Hematopoietic multipotent progenitor cell treated with erythropoietin and hydrocortisone succinate and interleukin-3 and kit ligand, for 15 days (in vitro differentiated cells): ENCODE data around the gene PRKAR2A.
"Not testable (repeated sequence)": the region's sequence is repeated elsewhere in the genome, so short reads cannot be mapped to it uniquely, and the experiment has no call there.

Source experiments
- DNase-seq: peaks from one replicate; pipeline ENCODE4 v3.0.0-alpha.2; 2015; ENCODE audit warnings: low spot score

Gene PRKAR2A

DNA sequence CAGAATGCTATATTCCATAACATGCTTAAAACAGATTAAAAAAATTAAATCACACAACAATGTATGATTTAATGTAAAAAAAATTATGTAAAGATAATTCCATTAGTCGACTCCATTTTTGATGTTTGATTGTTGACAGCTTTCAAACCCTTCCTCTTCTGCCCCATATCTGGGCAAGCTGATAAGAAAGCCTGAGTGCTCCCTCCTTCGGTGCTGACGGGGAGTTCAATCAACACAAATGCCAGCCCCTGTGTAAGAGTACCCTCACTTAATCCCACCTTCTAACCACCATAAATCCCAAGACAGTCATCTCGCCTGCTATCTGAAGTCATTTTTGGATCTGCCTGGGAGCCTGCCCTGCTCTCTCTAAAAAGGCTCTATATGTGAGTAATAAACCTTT lies 70.8 kb downstream of the PRKAR2A start:
- DNase-seq = no peak

DNA sequence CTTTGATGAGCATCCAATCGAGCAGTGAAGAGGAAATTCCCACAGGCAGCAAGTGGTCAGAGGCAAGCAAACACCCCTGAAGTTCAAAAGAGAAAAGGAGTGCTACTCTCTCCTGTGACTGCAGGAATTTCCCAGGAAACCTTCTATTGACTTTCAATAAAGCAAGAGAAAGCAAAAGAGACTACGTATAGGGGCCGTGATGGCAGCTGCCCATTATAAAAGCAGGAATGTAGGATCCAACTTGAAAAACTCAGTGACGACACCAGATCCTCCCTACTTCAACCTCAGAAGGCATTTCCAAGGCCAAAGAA lies 77.5 kb downstream of the PRKAR2A start:
- DNase-seq = no peak

GRCh38 chr3:48765376-48765775 lies 82.3 kb downstream of the PRKAR2A start:
- no peak for DNase-seq

GRCh38 chr3:48762816-48763215 lies 84.9 kb downstream of the PRKAR2A start:
- no peak for DNase-seq

GRCh38 chr3:48759991-48760540 lies 87.6 kb downstream of the PRKAR2A start:
- not testable (repeated sequence) for DNase-seq

DNA sequence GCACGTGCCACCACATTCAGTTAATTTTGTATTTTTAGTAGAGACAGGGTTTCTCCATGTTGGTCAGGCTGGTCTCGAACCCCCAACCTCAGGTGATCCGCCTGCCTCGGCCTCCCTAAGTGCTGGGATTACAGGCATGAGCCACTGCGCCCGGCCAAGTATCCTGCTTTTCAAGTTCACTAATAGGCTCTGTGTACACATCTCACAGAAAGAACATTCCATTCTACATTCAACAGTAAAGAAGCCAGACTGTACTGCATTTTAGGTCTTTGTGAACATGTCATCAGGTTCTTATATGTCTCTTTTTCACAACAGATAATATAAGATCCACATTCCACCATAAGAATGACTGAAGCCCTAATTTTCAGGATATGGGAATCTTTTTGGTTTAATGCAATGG lies 88.1 kb downstream of the PRKAR2A start:
- not testable (repeated sequence) for DNase-seq

DNA sequence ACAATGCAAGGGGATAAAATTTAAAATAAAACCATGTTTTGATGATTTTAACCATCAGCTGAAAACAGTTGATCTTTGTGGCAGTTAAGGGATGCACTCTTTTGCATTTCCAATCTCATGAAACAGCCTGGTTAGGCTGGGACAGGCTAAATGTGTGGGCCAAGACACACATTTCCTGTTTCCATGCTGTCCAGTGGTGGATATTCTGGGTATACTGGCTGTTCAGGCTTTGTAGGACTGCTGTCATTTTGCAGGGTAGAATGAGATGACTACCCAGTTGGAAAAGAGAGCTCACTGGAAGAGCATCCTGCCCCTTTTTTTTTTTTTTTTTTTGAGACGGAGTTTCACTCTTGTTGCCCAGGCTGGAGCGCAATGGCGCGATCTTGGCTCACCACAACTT lies 88.6 kb downstream of the PRKAR2A start:
- no peak for DNase-seq

DNA sequence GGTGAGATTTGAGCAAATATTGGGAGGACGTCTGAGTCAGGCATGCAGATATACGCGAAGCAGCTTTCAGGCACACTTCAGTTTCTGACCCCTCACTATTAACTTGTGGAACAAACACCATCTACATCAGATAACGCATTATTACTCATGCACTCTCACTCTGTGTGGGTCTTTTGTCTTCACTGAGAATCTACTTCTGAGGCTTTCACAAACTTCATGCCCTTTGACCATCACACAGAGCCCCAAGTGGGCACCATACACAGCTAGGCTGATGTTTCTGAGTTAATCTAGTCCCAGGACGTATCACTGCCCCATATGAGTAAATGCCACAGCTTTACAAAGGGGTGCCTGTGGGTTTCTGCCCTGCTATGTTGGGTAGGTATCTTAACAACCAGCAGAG lies 91.0 kb downstream of the PRKAR2A start:
- no peak for DNase-seq

GRCh38 chr3:48750856-48751255 lies 96.8 kb downstream of the PRKAR2A start:
- no peak for DNase-seq

DNA sequence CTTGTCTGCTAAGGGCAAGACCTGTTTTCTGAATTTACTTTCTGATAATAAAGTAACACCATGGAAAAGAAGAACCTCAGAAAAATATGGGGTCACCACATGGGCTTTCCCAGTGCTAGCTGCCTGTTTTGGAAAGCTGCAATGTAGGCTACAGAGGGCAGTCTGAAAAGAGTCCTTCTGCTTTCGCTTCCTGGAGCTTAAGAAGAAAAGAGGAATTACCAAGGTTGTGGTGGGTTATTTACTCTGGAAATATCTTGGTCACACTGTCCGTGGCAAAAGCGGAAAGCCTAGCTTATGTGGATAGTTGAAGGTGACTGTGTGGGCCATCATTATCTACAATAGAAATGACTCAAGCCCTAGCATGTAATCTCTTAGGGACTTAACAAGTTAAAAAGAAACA lies 98.9 kb downstream of the PRKAR2A start:
- no peak for DNase-seq

GRCh38 chr3:48747706-48748105 lies 100.0 kb downstream of the PRKAR2A start:
- no peak for DNase-seq

DNA sequence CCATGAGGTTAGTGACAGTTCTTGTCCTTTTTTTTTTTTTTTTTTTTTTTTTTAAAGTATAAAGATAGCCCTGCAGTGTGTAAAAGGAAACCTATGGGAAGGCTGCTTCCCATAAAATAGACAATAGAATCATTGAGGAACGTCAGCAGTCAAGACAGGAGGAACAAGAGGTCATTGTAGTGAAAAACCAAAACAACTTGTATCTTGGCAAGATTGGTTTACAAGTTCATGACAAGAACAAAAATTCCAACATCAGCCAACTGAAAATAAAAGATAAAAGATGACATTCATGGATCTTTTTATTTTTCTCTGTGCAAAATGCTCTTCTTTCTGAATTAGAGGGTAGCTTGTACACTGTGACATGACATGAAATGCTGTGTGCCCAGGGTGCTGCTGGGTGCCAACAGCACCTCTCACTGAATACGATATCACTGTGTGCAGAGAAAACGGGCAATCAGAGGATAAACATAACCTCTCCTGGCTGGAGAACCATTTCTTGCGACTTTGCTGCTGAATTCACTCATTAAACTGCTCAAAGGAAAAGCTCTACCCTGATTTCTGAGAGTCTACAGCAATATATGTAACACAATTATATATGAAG lies 100.6 kb downstream of the PRKAR2A start:
- no peak for DNase-seq

- no peak for DNase-seq
These were observed 103.9 kb downstream of the PRKAR2A start for GRCh38 chr3:48743773-48744172.

DNA sequence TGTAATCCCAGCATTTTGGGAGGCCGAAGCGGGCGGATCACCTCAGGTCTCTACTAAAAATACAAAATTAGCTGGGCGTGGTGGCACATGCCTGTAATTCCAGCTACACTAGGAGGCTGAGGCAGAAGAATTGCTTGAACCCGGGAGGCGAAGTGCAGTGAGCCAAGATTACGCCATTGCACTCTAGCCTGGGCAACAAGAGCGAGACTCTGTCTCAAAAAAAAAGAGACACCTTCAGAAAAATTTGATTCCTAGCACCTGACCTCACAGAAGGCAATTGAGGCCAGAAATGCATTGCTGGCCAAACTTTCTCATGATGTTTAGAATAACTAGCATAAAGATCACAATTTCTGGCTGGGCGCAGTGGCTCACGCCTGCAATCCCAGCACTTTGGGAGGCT lies 106.4 kb downstream of the PRKAR2A start:
- DNase-seq = not testable (repeated sequence)

GRCh38 chr3:48739955-48740823 lies 107.5 kb downstream of the PRKAR2A start:
- peak; percentile 56 for DNase-seq

GRCh38 chr3:48739617-48739954 lies 108.1 kb downstream of the PRKAR2A start:
- DNase-seq = no peak

DNA sequence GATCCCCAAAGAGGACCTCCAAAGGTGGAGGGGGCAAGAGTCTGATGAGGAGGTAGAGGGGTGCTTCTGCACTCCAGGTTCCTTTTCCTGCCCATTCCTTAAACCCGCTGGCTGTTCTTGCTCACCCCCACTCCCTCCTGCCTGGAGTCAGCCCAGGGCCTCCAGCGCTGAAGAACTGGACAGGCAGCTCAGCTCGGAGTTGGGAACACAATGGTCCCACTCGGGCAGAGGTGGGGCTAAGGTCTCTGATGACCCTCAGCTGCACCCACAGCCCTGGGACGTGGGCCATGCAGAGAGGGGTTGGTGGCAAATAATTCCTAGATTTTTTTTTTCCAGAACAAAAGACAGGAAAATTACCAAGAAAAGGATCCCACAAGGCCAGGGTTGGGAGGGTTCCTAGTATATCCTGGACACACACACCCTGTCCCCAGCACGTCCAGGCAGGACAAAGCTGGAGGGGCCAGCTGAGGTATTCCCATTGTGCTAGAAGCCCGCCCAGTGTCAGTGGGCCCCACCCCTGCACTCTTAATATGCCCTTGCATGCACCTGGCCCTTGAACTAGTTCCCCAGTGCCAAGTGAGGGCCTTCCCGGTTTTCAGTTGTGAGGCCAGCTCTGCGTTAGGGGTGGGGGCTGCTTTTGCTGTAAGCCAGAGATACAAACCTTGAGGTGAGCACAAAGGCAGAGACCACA lies 108.6 kb downstream of the PRKAR2A start:
- DNase-seq = no peak

DNA sequence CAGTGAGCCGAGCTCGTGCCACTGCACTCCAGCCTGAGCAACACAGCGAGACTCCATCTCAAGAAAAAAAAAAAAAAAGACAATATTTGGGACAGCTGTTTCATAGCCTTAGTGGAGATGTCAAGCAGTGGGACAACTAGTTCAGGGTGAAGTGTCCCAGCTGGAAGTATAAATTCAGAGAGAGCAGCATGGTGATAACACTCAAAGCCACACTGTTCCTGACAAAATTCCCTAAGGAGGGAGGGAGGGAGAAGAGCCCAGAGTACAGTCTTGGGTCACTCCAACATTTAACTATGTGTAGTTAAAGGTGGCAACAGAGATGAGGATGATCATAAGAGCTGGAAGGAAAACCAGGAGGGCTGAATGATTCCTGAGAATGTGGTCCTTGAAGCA lies 109.5 kb downstream of the PRKAR2A start:
- no peak for DNase-seq

- not testable (repeated sequence) for DNase-seq
These were observed 112.5 kb downstream of the PRKAR2A start for GRCh38 chr3:48735075-48735767.

DNA sequence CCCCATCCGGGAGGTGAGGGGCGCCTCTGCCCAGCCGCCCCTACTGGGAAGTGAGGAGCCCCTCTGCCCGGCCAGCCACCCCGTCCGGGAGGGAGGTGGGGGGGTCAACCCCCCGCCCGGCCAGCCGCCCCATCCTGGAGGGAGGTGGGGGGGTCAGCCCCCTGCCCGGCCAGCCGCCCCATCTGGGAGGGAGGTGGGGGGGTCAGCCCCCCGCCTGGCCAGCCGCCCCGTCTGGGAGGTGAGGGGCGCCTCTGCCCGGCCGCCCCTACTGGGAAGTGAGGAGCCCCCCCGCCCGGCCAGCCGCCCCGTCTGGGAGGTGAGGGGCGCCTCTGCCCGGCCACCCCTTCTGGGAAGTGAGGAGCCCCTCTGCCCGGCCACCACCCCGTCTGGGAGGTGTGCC lies 113.1 kb downstream of the PRKAR2A start:
- DNase-seq = not testable (repeated sequence)

GRCh38 chr3:48733752-48734518 lies 113.7 kb downstream of the PRKAR2A start:
- not testable (repeated sequence) for DNase-seq

- no peak for DNase-seq
These were observed 120.2 kb downstream of the PRKAR2A start for GRCh38 chr3:48727511-48727910.
